Endodermal cell (in vitro differentiated cells): Measurements from ENCODE around the gene DUS3L. TPM values are rescaled to one million over a fixed set of nuclear protein-coding genes. Genes with fewer than 3 reads are reported as not detected.

Experiments
- DNase-seq: peaks from one replicate; pipeline ENCODE4 v3.0.0-alpha.2; 2017
- H3K27ac ChIP-seq: 2 replicates; pipeline ENCODE4 v1.5.1; 2013; ENCODE audit warnings: mild to moderate bottlenecking, low read depth, low read length, moderate library complexity
- H3K27me3 ChIP-seq: 2 replicates; pipeline ENCODE4 v1.6.1; 2013; ENCODE audit warnings: mild to moderate bottlenecking, low read length, moderate library complexity; ENCODE audit not compliant: insufficient read depth, control insufficient read depth, poor library complexity, severe bottlenecking
- H3K36me3 ChIP-seq: 2 replicates; pipeline ENCODE4 v1.7.0; 2013; ENCODE audit warnings: mild to moderate bottlenecking, low read length, moderate library complexity; ENCODE audit not compliant: control insufficient read depth, insufficient read depth
- H3K4me1 ChIP-seq: one replicate; pipeline ENCODE4 v1.7.0; 2013; ENCODE audit warnings: low read length; ENCODE audit not compliant: control insufficient read depth, insufficient read depth
- H3K4me3 ChIP-seq: 2 replicates; pipeline ENCODE4 v1.5.1; 2013; ENCODE audit warnings: mild to moderate bottlenecking, low read length, moderate library complexity
- H3K9ac ChIP-seq: 2 replicates; pipeline ENCODE4 v1.6.1; 2013; ENCODE audit warnings: mild to moderate bottlenecking, low read length, moderate library complexity; ENCODE audit not compliant: poor library complexity, severe bottlenecking; ENCODE audit errors: extremely low read depth
- H3K9me3 ChIP-seq: 2 replicates; pipeline ENCODE4 v1.6.1; 2013; ENCODE audit warnings: mild to moderate bottlenecking, low read length, moderate library complexity; ENCODE audit not compliant: control insufficient read depth
- H3K27ac Mint-ChIP-seq: 2 replicates; pipeline ENCODE4 v1.8.0; 2020; ENCODE audit warnings: mixed read lengths
- H3K27me3 Mint-ChIP-seq: 2 replicates; pipeline ENCODE4 v1.8.0; 2021; ENCODE audit warnings: mild to moderate bottlenecking, mixed read lengths; ENCODE audit not compliant: insufficient read depth
- H3K36me3 Mint-ChIP-seq: 2 replicates; pipeline ENCODE4 v1.8.0; 2020; ENCODE audit warnings: low read depth, mixed read lengths
- H3K4me1 Mint-ChIP-seq: 2 replicates; pipeline ENCODE4 v1.8.0; 2020; ENCODE audit warnings: mixed read lengths
- H3K4me3 Mint-ChIP-seq: 2 replicates; pipeline ENCODE4 v1.8.0; 2020; ENCODE audit warnings: mild to moderate bottlenecking, moderate library complexity, mixed read lengths
- H3K9me3 Mint-ChIP-seq: 2 replicates; pipeline ENCODE4 v1.8.0; 2020; ENCODE audit warnings: mild to moderate bottlenecking, mixed read lengths
- CTCF ChIP-seq: fragments of 200-600 bp; sonication (generic); conservative IDR thresholded peaks from 2 replicates; pipeline ENCODE4 v1.5.0; 2021; ENCODE audit warnings: antibody characterized with exemption, mild to moderate bottlenecking
- WGBS, 2 experiments: methylation state at CpG; one replicate each; pipeline versions ENCODE4 v1.1.5 to v1.1.7; 2013; ENCODE audit warnings: missing lambda C conversion rate in 2 of 2, mixed read lengths in 1 of 2; ENCODE audit not compliant: insufficient coverage in 1 of 2, insufficient read length in 1 of 2; 5-methylcytosine and 5-hydroxymethylcytosine counted together
- total RNA-seq, 2 donors: library from RNA; stranded (reverse); fragmentation: NEBNext Ultra II Directional in 1 of 2; extraction: Animal tissue kit (Norgen Biotek cat#: 25700) in 1 of 2; gene quantifications; 2 replicates in 1 of 2; 3 replicates in 1 of 2; pipeline ENCODE4 v1.2.1, GENCODE V29; 2021

Gene DUS3L
- total RNA-seq, 2 donors from 2014 or later = 19.6 to 36.8 TPM

- Mint-ChIP-seq H3K27me3 (peaks cover 29% of the 10 kb centered on the region), H3K9me3 (no peaks in the 10 kb centered on the region)
- 92% methylated on average over 8 of the region's 8 CpGs for WGBS, 2 experiments
Measured at GRCh38 chr19:5798244-5798643, 7.3 kb upstream of the DUS3L start.

GRCh38 chr19:5795382-5795919, 4.5 kb upstream of the DUS3L start:
- H3K9ac ChIP-seq = no peak overlapping the region
- peaks cover 15% of the 10 kb centered on the region for H3K27me3 Mint-ChIP-seq
- H3K4me3 ChIP-seq = no peak overlapping the region
- no peaks in the 10 kb centered on the region for H3K27me3 ChIP-seq
- no peak for TF ChIP-seq CTCF
- no peak overlapping the region for H3K27ac ChIP-seq
- H3K36me3 ChIP-seq = no peaks in the 10 kb centered on the region
- peaks cover 3% of the 10 kb centered on the region for H3K9me3 Mint-ChIP-seq
- DNase-seq = no peak
- no peak overlapping the region for H3K4me3 Mint-ChIP-seq
- H3K9me3 ChIP-seq = no peaks in the 10 kb centered on the region
- 94 to 95% methylated on average over 5 to 7 of the region's 7 CpGs for WGBS, 2 experiments
- H3K4me1 ChIP-seq = no peaks in the 10 kb centered on the region
- no peak overlapping the region for H3K27ac Mint-ChIP-seq
- H3K36me3 Mint-ChIP-seq = peaks cover 1% of the 10 kb centered on the region
- H3K4me1 Mint-ChIP-seq = no peaks in the 10 kb centered on the region

More at GRCh38 chr19:5798244-5798643, 7.3 kb upstream of the DUS3L start:
- no peaks in the 10 kb centered on the region for H3K36me3 ChIP-seq
- Mint-ChIP-seq H3K36me3 (no peaks in the 10 kb centered on the region), H3K4me3 (no peak overlapping the region), H3K4me1 (no peaks in the 10 kb centered on the region), H3K27ac (no peak overlapping the region)
- DNase-seq = no peak
- no peak overlapping the region for H3K9ac ChIP-seq
- H3K4me1 ChIP-seq = no peaks in the 10 kb centered on the region
- H3K27me3 ChIP-seq = peaks cover 7% of the 10 kb centered on the region
- no peak overlapping the region for H3K27ac ChIP-seq
- no peaks in the 10 kb centered on the region for H3K9me3 ChIP-seq
- no peak for TF ChIP-seq CTCF
- no peak overlapping the region for H3K4me3 ChIP-seq

- Histone ChIP-seq H3K4me3 (no peak overlapping the region), H3K27me3 (no peaks in the 10 kb centered on the region), H3K27ac (no peak overlapping the region), H3K9me3 (no peaks in the 10 kb centered on the region), H3K4me1 (peaks cover 4% of the 10 kb centered on the region), H3K36me3 (peaks cover 11% of the 10 kb centered on the region), H3K9ac (no peak overlapping the region)
- TF ChIP-seq CTCF = no peak
- no peak for DNase-seq
- WGBS, 2 experiments = 90 to 92% methylated on average over 3 of the region's 3 CpGs
- H3K9me3 Mint-ChIP-seq = peaks cover 3% of the 10 kb centered on the region
- peaks cover 6% of the 10 kb centered on the region for H3K27me3 Mint-ChIP-seq
- no peak overlapping the region for H3K27ac Mint-ChIP-seq
- H3K4me1 Mint-ChIP-seq = peaks cover 3% of the 10 kb centered on the region
- peaks cover 17% of the 10 kb centered on the region for H3K36me3 Mint-ChIP-seq
- no peak overlapping the region for H3K4me3 Mint-ChIP-seq
Measured at GRCh38 chr19:5793188-5793587, 2.2 kb upstream of the DUS3L start.
